ENCODE measurements around the gene TCAP.

Gene TCAP

GRCh38 chr17:39641883-39642282 is 23.3 kb upstream of the TCAP start:
- no peak for DNase-seq (ENCODE audit: low read depth)
- H3K4me3 ChIP-seq (ENCODE audit: low read depth, low read length), result no peak overlapping the region
- TF ChIP-seq, protein P1, sequence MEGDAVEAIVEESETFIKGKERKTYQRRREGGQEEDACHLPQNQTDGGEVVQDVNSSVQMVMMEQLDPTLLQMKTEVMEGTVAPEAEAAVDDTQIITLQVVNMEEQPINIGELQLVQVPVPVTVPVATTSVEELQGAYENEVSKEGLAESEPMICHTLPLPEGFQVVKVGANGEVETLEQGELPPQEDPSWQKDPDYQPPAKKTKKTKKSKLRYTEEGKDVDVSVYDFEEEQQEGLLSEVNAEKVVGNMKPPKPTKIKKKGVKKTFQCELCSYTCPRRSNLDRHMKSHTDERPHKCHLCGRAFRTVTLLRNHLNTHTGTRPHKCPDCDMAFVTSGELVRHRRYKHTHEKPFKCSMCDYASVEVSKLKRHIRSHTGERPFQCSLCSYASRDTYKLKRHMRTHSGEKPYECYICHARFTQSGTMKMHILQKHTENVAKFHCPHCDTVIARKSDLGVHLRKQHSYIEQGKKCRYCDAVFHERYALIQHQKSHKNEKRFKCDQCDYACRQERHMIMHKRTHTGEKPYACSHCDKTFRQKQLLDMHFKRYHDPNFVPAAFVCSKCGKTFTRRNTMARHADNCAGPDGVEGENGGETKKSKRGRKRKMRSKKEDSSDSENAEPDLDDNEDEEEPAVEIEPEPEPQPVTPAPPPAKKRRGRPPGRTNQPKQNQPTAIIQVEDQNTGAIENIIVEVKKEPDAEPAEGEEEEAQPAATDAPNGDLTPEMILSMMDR (conservative IDR thresholded peaks at IDR 0.05; ENCODE audit: low read depth, low read length), result no peak

GRCh38 chr17:39642291-39643074 is 22.7 kb upstream of the TCAP start:
- TF ChIP-seq, protein P1 (conservative IDR thresholded peaks at IDR 0.05; ENCODE audit: low read depth, low read length), result no peak
- DNase-seq (ENCODE audit: low read depth), result no peak
- no peak overlapping the region for H3K4me3 ChIP-seq (ENCODE audit: low read depth, low read length)

GRCh38 chr17:39643271-39643670 is 21.9 kb upstream of the TCAP start:
- no peak for DNase-seq (ENCODE audit: low read depth)
- TF ChIP-seq, protein P1 (conservative IDR thresholded peaks at IDR 0.05; ENCODE audit: low read depth, low read length), result no peak
- H3K4me3 ChIP-seq (ENCODE audit: low read depth, low read length), result no peak overlapping the region

DNA sequence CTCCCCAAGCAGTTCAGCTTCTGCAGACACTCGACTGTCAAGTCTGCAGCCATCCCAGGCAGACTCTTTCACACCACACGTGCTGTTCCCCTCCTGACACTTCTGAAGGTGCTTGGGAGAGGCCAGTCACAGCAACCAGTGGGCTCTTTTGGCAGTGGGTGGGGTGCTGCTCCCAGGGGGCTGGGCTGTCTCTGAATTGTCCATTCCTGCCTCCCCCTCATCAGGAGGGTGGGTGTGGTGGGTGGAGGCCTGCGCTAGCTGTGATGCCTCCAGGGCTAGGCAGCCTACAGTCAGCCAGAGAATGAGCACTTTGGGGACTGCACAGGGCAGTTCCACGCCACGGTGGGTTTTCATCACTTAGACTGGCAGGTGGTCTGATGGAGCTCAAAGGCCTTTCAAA is 17.9 kb upstream of the TCAP start:
- no peak for DNase-seq (ENCODE audit: low read depth)
- TF ChIP-seq, protein P1 (conservative IDR thresholded peaks at IDR 0.05; ENCODE audit: low read depth, low read length), result no peak

GRCh38 chr17:39648616-39649366 is 16.4 kb upstream of the TCAP start:
- TF ChIP-seq, protein P1 (conservative IDR thresholded peaks at IDR 0.05; ENCODE audit: low read depth, low read length), result no peak
- H3K4me3 ChIP-seq (ENCODE audit: low read depth, low read length), result no peak overlapping the region
- DNase-seq (ENCODE audit: low read depth), result peak; percentile 65

More for the DNA sequence above, 17.9 kb upstream of the TCAP start:
- no peak overlapping the region for H3K4me3 ChIP-seq (ENCODE audit: low read depth, low read length)

GRCh38 chr17:39650121-39650579 is 15.0 kb upstream of the TCAP start:
- TF ChIP-seq, protein P1 (conservative IDR thresholded peaks at IDR 0.05; ENCODE audit: low read depth, low read length), result no peak
- no peak overlapping the region for H3K4me3 ChIP-seq (ENCODE audit: low read depth, low read length)
- DNase-seq (ENCODE audit: low read depth), result no peak
